Subcutaneous adipose tissue (tissue), 4 donors: ENCODE measurements around the gene ALDH1L1. TPM values are rescaled to one million over a fixed set of nuclear protein-coding genes. Genes with fewer than 3 reads are reported as not detected.

ENCODE experiments used
- small RNA-seq: library from RNA; depleted of rRNA; stranded (forward); fragments of <200 nt; gene quantifications from one replicate; pipeline ENCODE3, GENCODE V24; 2016
- total RNA-seq, 4 donors: library from RNA; depleted of rRNA; stranded (reverse); fragments of >200 nt; gene quantifications; one replicate each; pipeline ENCODE4 v1.1.0, GENCODE V29; 2016
- TF ChIP-seq, protein P1 (sequence below): fragments of 450-650 bp; IDR thresholded peaks from one replicate; pipeline ENCODE4 v1.5.1; 2016; ENCODE audit warnings: low read depth, mild to moderate bottlenecking, control low read depth, antibody characterized with exemption, moderate library complexity

ALDH1L1 gene
- total RNA-seq, 4 donors from 2014 or later, result 63.4 to 281 (median 73.8) TPM

DNA sequence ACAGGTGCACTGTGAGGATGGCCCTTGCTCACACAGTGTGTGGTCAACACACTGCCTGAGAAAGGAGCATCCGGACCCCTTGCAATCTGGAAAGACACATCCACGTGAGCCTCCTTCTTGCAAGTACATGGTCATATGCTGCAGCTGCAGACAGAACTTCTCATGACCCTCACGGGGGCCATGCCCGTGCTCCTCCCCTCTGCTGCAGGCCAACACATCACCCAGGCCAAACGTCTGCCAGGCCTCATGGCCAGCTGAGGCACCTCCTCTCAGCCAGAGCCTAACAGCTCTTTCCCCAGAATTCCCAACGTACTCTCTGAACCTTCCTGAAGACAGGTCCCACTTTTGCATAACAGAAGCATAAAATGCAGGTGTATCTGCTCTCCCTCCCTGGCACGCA, 121.7 kb downstream of the ALDH1L1 start:
- TF ChIP-seq, protein P1, sequence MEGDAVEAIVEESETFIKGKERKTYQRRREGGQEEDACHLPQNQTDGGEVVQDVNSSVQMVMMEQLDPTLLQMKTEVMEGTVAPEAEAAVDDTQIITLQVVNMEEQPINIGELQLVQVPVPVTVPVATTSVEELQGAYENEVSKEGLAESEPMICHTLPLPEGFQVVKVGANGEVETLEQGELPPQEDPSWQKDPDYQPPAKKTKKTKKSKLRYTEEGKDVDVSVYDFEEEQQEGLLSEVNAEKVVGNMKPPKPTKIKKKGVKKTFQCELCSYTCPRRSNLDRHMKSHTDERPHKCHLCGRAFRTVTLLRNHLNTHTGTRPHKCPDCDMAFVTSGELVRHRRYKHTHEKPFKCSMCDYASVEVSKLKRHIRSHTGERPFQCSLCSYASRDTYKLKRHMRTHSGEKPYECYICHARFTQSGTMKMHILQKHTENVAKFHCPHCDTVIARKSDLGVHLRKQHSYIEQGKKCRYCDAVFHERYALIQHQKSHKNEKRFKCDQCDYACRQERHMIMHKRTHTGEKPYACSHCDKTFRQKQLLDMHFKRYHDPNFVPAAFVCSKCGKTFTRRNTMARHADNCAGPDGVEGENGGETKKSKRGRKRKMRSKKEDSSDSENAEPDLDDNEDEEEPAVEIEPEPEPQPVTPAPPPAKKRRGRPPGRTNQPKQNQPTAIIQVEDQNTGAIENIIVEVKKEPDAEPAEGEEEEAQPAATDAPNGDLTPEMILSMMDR, result no peak

DNA sequence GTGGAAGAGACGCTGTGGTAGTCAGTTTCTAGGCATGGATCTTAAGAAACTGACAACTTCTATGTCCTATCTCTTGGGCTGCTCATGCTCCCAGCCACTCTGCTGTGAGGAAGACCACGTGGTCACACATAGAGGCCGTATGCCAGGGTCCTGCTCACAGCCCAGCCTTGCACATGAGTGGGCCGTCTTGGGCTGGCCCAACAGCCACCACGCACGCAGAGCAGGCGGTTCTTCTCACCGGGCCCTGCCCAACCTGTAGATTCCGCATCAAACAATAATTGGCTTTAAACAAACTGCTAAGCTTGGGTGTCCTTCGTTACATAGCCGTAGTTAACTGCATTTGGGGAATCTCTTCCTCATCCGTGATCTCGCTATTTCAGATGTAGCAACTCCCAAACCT, 122.5 kb downstream of the ALDH1L1 start:
- TF ChIP-seq, protein P1, result no peak

DNA sequence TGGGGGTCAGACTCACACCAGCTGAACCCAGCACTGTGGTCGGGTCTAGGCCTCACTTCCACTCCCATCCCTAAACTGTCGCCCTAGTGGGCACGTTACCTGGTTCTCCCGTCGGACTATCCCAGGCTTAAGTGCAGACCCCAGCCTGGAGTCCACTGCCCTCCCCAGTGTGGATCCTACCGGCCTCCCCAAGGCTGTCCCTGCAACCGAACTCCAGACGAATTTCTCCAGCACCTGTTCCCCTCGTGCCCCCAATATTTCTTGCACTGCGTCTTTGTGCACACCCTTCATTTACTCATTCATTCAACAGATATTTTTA, 122.9 kb downstream of the ALDH1L1 start:
- TF ChIP-seq, protein P1, result no peak

DNA sequence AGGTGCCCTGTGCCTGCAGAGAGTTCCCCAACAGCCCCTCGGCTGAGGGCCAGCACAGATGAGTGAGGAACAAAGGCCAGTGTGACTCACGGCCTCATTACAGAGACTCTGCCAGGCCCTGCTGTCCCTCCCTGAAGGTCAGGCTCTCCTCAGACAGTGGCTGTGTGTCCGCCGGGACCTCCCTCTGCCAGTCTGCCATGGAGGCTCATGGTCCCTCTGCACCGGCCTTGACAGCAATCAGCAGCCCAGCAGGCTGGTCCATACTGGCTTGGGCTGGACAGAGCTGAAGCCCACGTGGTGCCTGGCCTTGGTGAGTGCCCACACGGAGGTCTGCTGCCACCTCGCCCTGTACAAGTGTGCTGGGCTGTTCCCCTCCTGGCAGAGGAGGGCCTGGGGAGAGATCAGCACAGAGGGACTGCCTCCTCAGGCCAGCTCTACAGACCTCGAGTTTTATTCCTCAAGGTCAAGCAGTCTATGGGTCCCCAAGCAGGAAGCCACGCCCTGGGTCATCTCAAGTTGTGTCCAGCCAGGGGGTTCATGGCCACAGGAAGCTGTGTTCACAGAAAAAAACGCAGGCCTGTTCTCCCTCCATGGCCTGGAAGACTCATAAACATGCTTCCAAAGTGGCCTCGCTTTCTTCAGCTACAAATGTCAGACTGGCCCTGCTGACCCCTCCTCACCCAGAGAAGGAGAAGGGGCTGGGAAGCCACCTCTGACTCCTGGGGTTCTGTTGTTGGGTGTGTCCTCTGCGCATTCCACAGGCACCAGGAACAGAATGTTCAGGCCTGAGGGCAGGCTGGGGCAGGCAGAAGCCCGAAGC, 123.5 kb downstream of the ALDH1L1 start:
- TF ChIP-seq, protein P1, result no peak

DNA sequence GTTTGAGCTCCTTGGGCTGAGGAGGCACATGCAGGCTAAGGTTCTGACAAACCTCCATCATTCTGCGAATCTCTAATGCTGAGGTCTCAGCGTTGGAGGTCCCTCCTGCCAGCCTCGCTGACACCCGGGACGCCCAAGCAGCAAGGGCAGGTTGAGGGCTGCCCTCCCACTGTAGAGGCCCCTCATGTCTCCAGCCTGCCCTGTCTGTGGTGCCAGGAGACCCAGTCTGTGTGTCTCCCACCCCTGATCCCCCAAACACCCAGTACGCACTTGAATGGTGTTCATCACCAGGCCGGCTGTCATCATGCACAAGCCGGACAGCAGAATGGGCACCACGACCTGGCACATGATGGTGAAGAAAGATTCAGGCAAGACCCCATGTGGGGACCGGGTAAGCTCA, 124.3 kb downstream of the ALDH1L1 start:
- TF ChIP-seq, protein P1, result no peak

DNA sequence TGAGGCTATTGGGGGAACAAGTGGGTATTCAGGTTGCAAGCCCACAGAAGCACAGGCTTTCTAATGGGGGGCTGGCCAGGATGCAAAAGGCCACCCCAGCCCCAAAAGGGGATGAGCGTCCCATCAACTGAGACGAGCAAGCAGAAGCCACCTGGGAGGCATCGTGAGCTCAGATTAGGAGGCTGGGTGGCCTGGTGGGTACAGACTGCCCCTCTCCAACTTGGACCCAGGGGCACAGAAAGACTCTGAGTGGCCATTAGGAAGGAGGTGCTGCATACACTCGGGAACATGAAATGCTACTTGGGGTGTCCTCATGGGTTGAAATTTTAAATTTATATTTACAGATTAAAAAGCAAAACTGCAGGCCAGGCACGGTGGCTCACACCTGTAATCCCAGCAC, 125.5 kb downstream of the ALDH1L1 start:
- TF ChIP-seq, protein P1, result no peak

DNA sequence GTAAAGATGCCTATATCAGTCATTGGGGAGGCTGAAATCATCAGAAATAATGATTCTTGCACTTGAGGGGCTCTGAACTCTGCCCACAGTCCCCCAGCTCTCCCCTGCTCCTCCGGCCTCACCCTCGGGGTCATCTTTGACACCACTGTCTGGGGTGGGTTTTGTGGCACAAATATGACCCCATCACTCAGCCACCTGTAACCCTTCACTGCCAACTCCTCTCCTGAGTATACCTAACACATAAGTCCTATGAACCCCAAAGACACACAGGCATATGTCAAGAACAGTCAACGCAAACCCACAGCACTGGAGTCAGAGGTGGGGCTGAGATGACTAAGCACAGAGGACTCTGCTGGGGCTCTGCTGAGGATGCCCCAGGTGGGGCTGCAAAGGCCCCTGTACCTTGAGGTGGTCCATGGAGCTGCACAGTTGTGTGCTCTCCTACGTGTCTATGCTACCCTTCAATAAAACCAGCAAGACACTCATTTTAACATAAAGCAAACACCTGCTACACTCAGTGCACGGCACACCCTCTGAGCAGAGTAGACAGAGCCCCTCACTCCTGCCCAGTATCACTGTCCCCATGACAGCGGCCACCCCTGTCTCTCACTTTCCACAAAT, 126.3 kb downstream of the ALDH1L1 start:
- TF ChIP-seq, protein P1, result no peak

Small RNA genes lying within 50 kb of the gene (small RNA-seq; reads per million reads assigned to genes)
- gene RNU1-30P, result not detected

Other genes starting within 250 kb of the ALDH1L1 start
- not detected for gene ROPN1B, start 211.4 kb downstream of the ALDH1L1 start, total RNA-seq
- 10 to 100 TPM; 21.8 to 31.9 (median 31.1) TPM for gene SLC41A3, start 96.5 kb downstream of the ALDH1L1 start, total RNA-seq
- 100 to 1,000 TPM in 1 of 4 donors, 10 to 100 TPM in 3; 51.3 to 147 (median 73.0) TPM for gene KLF15, start 176.8 kb upstream of the ALDH1L1 start, total RNA-seq
- gene CFAP100, start 214.3 kb upstream of the ALDH1L1 start, total RNA-seq, result not detected